Heart left ventricle (tissue), 13 donors: ENCODE data around the gene PSMD11.

Source experiments
- POLR2A ChIP-seq, 2 donors: fragments of 450-650 bp; IDR thresholded peaks; one replicate each; pipeline ENCODE4 v1.6.1; 2017; ENCODE audit warnings: antibody characterized with exemption in 2 of 2, mild to moderate bottlenecking in 2 of 2, moderate library complexity in 2 of 2
- TF ChIP-seq, protein P1 (sequence below), 12 donors: fragments of 200-600 bp; sonication (generic) in 4 of 12; IDR thresholded peaks; one replicate each; pipeline versions ENCODE4 v1.5.0 to v1.8.0; 2018 to 2022; ENCODE audit warnings: antibody characterized with exemption in 12 of 12, mild to moderate bottlenecking in 5 of 12
- donor health status: ischemic (EF 13 %, LVEDD 7.1; RV severe dilation, severe dysfunction).
- donor health status: DM: no; HTN: yes; CAD: no.
- donor health status: DM: no; HTN: no; CAD: no.
- donor health status: ischemic (EF 25% LVEDD 6.9; RV normal size, moderate dysfunction).
- donor health status: ischemic (EF 25% LVEDD 5.7; RV mildly dilated, moderate dysfunction).
- donor health status: ischemic (EF 35%, LVEDD 5.7; RV mildly dilated, moderate dysfunction).
- donor health status: nonischemic (EF 11% LVEDD 7.7; RV severe dilation, severe dysfunction).
- donor health status: DM: yes; HTN: yes; CAD: no.
- donor health status: PGD.
- donor health status: ischemic (EF 29% LVEDD 5.4; RV normal size, mild dysfunction).
- donor health status: nonischemic (EF 23%, LVEDD 6.1; RV moderate dilation, normal function).

DNA sequence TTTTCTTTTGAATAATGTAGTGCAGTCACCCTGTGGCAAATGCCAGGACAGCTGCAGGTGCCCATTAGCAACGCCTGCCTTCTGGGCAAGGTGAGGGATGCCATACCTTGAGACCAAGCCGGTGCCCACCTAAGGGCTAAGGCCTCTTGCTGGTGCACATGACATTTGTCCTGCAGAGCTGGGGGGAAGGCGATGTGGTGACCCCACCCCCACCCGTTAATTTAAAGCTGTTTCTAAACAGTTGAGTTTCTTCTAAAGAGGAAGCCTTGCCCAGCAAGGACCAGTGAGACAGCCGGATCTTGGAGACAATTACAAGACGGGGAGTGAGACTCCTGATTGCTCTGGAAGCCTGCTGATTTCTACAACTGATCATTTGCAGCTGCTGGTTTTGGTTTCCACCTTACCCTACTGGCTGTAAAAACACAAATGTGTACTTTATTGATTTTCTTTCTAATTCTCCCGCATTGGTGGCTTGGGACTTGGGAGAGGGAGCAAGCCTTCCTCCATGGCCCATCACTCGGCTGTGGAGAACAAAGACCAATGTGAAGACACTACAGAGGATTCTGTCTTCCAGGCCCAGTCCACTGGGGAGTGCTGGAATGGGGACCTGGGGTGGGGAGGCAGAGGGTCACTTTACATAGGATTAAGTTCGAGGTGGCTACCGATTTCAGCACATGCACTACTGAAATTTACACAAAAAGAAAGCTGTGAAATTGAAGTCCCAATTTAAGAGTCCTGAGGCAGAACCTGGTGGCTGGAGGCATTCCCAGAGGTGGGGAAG is 45.2 kb downstream of the PSMD11 start:
- TF ChIP-seq, protein P1, sequence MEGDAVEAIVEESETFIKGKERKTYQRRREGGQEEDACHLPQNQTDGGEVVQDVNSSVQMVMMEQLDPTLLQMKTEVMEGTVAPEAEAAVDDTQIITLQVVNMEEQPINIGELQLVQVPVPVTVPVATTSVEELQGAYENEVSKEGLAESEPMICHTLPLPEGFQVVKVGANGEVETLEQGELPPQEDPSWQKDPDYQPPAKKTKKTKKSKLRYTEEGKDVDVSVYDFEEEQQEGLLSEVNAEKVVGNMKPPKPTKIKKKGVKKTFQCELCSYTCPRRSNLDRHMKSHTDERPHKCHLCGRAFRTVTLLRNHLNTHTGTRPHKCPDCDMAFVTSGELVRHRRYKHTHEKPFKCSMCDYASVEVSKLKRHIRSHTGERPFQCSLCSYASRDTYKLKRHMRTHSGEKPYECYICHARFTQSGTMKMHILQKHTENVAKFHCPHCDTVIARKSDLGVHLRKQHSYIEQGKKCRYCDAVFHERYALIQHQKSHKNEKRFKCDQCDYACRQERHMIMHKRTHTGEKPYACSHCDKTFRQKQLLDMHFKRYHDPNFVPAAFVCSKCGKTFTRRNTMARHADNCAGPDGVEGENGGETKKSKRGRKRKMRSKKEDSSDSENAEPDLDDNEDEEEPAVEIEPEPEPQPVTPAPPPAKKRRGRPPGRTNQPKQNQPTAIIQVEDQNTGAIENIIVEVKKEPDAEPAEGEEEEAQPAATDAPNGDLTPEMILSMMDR (IDR thresholded peaks at IDR 0.05): no peak
- TF ChIP-seq POLR2A (IDR thresholded peaks at IDR 0.05): no peak
